Measurements from ENCODE around the gene GAP43.

Gene GAP43

DNA sequence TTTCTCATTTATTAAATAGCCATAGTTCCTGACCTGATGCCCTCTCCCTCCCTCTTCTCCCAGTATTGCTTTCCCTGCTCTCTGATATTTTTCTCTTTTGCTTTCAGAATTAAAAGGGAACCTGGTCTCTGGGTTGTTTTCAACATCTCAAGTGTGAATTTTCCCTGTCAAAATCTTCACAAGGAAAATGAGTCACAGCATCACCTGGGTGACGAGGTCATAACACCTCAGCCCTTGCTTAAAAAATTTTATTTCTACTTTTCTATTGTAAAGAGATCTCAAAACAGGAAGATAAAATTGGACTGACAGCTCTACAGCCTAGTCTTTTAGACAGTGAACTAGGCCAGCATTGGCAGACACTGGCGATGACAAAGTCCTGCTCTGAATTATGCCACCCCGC lies 40.1 kb downstream of the GAP43 start:
- FAIRE-seq, result no peak

DNA sequence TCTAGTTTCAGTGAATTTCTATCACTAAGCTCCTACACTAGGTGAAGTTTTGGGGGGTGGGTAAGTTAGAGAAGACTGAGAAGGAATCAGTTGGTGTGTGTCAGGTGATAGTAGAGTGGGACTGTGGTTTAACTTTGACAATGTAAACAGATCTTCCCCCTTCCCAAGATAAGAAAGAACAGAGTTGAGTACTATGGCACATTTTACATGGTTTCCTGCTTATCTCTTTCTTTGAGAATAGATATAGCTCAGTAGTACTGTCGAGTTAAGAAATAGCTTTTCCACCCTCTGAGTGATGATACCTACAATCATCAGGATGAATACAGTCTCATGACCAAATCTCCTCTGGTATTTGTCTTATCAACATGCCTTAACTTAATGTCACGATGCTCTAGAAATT lies 42.8 kb downstream of the GAP43 start:
- FAIRE-seq, result no peak

DNA sequence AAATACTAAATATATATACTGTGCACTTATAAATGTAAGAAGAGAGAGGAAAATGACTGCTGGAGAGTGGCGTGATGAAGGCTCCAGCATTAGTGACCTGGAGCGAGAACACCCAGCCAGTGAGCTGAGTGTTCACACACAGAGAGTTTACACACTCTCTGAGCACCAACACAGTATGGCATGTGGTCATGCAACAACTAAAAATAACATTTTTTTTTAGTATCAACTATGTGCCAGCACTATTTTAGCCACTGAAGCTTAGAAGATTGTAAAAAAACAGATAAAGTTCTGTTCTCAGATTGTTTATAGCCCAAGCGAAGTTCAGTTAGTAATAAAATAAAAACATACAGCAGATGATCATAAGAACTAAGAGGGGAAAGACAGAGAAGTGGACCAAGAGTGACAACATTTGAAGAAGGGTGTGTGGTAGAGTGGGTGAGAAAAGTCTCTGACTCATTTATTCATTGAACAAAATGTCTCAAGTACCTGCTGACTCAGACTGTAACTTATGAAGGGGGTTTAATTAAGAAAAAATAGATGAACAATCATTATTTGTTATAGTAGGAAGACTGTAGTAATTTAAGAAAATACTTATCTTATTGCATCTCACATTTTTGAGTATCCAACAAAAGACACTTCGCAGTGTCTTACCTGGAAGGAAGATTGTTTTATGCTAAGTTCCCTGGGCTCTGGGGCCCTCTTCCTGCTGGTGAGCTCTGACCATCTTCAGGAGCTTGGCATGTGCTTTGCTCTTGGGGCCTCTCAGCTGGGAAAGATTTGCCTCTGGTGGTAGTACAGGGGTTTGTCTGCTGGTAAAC lies 43.8 kb downstream of the GAP43 start:
- no peak for FAIRE-seq

DNA sequence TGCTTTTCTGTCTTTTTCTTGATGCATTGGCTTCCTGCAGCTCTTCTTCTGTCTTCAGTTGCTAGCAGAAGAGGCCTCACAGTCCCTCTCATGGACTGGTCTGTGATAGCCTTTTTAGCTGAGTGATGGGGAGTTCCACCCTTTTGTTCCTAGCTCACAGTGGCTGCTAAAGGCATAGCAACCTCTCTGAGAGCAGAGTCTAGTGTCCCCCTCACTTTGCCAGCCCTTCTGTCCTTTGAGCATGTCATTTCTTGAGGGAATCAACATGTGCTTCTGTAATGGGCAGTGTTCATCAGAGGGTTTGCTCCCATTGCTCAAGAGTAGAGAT lies 44.4 kb downstream of the GAP43 start:
- FAIRE-seq, result no peak

DNA sequence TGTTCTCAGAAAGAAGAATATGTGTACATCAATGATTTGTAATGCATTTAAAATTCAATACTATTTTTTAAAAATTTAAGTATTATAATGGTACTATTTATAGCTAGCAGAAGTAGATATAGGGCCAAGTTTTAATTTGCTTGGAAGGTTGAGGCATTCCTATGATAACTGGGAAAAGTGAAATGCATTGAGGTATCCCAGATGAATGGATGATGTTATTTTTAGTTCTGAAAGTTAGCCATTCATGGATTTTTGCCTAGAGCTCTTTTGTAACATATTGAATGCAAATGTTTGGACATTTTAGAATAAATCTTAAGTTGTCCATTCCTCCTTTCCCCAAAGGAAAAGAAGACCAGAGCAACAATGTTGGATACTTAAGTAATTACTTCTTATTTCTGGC lies 47.6 kb downstream of the GAP43 start:
- FAIRE-seq, result no peak

DNA sequence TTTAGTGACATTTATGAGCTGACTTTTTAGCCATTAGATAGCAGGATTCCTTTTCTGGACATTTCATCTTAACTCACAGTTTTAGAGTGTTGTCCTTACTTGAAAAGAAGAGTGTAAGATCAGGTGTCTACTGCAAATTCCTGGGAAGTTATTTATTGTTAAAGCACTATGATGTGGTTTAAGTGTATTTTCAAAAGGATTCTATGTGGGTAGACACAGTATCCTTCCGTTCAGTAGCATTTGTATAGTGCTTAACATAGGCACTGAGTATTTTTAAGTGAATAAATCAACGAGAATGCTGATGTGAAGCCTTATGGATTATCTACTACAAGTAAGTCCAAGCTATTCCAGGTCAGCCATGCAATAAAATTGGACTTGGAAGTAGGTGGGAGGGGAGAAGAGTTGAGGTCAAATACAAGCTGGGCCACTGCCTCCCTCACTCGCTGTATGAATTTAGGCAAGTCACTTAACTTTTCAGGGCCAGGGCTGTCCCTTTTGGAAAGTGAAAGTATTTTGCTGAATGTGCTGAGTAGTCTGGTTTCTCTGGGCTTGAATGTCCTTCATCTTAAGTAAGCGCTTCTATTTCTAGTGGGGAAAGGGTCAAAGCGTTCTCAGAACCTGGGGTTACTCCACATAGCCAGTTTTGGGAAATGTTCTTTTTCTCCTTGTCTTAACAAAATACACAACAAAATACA lies 48.6 kb downstream of the GAP43 start:
- FAIRE-seq, result no peak

DNA sequence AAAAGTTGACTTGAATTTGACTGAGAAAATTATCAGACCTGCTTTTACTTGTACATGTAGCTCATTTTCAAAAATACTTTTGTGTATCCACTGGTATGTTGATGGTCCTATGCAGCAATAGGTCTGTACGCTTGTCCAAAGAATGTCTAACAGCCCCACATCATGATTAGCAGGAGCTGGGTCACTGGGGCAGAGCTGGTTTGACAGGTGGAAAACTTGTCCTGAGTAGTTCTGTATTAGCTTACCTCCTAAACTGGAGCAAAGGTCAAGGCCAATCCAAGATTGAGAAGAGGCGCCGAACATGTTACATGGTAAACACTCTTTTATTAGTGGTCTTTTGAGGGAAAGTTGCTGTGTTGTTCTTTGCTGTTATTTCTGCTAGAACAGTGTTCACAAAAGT lies 50.6 kb downstream of the GAP43 start:
- FAIRE-seq, result no peak

DNA sequence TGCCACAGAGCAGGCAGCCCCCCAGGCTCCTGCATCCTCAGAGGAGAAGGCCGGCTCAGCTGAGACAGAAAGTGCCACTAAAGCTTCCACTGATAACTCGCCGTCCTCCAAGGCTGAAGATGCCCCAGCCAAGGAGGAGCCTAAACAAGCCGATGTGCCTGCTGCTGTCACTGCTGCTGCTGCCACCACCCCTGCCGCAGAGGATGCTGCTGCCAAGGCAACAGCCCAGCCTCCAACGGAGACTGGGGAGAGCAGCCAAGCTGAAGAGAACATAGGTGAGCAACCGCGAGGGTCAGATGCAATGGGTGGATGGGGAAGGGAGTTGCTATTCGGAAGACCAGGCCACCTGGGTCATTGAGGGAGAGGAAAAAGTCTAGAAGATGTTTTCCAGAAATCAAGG lies 53.0 kb downstream of the GAP43 start:
- FAIRE-seq, result no peak

DNA sequence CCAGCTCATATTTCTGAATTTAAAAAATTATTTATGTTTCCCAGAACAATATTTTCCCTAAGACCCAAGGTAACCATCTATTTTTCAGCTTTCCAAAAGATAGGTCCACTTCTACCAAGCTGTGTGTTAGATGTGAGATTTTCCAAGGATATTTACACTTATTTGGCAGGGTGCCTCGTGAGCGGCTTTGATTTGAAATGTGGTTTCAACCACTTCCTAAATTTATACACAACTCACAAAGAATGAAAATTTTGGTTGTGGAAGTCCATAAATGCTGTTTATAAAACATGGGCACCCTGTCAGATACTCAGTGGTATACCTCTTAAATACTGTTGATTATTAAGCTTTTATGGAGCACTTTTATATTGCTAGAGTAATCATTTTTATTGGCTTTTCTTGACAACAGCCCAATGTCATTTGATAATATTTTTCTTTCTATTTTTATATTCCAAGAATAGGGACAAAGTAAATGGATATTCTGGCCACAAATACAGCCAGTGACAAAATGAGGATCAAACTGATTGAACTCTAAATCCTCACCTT lies 57.6 kb downstream of the GAP43 start:
- FAIRE-seq, result no peak

DNA sequence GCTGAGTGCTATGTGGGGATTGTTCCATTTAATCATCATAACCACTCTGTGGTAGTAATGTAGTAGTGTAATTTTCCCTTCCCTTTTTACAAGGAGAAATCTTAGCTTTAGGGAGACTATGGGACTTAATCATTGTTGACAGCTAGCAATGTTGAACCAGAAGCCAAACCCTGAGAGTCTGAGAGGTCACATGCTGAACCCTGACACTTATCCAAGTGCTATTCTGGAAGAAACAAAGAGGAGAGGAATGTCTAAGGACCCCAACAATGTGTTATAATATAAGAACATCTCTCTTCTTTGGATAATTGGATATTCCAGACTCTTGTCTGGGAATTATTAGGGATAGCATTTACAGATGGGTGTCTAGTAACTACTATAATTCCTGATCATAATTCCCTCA lies 58.4 kb downstream of the GAP43 start:
- no peak for FAIRE-seq

DNA sequence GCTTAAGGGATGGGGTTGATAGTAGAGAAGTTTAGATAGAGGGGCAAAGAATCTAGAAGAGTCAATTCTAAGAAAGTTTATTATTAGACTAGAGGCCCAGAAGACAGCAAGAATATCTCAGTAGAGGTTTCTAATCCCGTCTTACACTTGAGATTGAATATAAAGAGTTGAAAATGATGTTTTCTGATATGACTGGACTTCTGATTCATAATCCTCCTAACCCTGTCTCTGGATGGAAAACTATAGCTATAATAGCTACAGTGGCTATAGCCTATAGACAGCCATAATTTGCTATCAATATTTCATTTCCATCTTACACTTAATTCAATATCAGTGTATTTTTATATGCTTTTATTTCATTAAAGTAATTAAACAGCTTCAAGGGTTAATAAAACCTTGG lies 60.0 kb downstream of the GAP43 start:
- no peak for FAIRE-seq

DNA sequence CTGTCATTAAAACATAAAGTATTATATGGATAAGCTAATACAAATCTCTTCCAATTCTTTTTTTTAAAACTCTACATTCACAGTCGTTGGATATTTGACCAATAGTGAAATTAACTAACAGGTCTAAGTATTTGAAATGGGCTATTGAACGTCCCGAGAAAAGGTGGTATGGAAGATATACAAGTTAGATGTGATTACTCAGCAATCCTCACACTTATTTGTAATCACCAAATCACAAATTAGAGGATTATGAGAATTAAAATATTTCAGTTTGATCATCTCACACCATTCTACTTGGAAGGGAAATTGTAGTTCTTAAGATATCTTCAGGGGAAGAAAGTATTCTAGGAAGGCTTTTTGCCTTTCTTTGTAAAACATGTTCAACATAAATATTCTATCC lies 60.5 kb downstream of the GAP43 start:
- no peak for FAIRE-seq

DNA sequence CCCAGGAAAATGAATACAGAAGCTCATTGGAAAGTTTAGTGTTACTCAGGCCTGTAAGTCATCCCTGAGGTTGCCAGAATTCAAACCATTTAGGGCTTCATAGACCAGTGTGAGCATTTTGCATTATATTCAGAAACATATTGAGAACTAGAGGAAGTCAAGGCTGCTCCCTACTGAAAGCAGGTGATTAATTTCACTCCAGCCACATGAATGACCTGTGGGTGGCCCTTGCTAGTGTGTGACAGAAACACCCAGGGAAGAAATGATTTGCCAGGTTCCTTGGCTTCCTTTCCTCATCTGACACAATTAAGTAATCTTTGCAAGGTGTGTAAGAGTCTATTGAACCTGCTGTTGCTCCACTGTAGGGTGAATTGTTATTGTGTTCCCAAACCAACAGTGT lies 61.8 kb downstream of the GAP43 start:
- no peak for FAIRE-seq

DNA sequence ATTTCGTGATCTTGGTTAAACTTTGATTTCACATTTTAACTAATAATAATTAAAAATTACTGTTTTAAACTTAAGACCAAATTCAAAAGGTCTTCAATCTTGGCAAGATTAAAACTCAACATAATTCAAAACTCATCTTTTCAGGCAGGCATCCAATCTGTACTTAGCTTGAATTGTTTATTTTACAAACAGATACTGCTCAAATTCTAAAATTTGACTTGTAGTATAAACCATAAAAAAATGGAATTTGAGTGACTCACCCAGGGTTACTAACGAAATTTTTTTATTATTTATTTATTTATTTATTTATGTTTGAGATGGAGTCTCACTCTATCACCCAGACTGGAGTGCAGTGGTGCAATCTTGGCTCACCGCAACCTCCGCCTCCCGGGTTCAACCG lies 64.4 kb downstream of the GAP43 start:
- FAIRE-seq, result no peak

DNA sequence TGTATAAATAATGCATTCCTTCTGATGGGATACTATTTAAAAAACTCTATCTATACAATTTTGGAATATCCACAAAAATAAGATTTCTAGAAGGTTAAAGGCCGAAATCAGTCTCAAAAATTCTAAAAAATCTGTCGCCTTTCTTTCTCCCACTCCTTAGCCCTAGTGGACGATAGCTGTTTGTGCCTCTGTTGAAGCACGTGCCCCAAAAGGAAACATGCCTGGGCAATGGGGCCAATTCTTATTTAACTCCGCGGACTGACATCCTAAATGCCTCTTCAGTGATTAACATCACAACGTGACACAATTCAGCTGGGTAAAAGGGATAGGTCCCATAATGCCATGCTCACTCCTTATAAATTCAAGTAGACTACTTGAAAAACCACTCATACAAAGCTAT lies 65.1 kb downstream of the GAP43 start:
- no peak for FAIRE-seq

DNA sequence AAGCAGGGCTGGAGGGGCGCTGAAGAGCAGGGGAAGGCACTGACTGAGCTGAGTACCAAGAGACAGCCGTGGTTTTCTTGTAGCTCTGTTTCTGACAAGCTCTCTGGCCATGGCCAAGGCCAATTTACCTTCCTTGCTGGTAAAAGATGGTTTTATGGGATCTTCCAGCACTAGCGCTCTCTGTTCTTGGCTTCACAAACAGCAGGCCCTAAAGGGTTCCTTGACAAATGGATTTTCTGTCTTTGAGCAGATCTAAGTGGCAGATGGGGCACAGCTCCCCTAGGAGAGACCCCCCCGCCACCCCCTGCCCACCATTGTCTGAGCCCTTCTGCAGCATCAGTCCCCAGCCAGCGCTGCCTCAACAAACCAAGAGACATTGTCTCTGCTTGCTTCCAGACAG lies 66.6 kb downstream of the GAP43 start:
- FAIRE-seq, result no peak

DNA sequence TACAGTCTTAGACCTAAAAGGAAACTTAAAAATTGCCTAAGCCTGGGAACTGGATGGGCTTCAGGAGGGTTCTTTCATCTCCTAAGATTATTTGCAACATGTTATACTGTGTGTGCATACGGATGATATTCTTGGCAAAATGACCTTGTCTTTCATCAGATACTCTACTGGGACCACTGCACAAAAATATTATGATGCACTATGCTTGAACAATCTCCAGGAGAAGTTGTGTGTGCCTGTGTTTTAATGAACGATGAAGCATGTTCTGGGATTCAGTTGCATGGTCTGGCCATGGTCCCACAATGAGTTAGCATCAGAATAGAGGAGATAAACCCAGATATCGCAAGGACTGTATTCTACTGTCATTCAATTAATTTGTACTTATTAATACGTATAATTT lies 68.7 kb downstream of the GAP43 start:
- no peak for FAIRE-seq

DNA sequence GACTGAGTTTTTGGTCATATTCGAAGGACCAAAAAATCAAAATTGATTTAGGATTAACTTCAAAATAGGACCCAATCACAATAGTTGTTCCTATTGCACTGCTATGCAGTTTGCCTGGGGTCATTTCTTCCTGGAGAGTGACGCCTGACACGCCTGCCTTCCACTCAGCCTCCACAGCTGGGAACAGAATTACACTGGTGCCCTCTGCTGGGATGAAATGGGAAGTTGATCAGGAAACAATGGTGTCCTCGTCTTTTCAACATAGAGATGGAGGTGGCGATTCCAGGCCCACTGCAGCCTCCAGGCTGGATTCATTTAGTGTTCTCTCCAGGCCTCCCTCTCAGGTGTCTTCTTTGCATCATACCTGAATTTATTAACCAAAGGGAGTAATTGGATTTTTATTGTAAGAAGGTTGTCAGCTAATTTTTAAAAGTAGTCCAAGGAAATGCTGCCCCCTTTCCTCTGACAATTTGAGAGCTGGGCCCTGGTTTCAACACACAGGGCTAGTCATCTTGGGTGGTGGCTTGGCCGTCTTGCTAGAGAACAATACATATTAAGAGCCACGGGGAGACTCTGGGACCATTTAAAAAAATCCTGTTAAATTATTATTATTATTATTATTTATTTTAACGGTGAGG lies 69.7 kb downstream of the GAP43 start:
- FAIRE-seq, result peak; percentile 60

DNA sequence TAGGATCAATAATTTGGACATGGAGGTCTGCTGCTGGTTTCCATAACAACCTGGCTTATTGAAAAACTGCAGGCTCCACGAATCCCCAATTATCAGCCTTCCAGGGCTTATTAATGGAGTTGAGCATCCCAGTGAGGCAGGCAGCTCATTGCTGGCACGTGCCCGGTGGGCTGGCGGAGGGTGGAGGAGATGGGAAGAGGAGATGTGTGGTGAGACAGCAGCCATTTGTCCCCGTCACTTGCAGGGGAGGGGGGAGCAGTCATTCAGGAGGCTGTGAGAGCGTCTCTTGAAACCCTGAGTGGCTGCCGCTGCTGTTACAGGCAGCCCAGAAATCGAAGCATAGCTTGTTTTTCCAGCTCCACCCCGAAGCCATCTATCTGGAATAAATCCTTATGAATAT lies 70.6 kb downstream of the GAP43 start:
- FAIRE-seq, result no peak

DNA sequence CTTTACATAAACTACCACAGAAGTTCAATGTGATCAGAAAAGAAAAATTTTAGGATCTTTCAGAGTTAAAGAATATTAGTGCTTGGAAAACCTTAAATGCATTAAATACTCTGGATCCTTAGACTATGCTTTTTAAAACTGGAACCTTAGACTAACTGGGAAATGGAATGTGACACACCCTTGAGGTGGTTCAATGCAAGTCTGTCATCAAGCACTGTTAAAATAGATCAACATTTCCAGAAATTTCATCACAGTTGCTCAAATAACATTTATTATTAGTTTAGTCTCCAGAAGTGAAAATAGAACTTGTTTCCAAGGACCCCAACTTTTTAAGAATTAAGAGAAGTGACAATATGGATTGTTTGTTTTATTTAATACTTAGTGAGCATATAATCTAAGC lies 71.8 kb downstream of the GAP43 start:
- FAIRE-seq, result no peak

DNA sequence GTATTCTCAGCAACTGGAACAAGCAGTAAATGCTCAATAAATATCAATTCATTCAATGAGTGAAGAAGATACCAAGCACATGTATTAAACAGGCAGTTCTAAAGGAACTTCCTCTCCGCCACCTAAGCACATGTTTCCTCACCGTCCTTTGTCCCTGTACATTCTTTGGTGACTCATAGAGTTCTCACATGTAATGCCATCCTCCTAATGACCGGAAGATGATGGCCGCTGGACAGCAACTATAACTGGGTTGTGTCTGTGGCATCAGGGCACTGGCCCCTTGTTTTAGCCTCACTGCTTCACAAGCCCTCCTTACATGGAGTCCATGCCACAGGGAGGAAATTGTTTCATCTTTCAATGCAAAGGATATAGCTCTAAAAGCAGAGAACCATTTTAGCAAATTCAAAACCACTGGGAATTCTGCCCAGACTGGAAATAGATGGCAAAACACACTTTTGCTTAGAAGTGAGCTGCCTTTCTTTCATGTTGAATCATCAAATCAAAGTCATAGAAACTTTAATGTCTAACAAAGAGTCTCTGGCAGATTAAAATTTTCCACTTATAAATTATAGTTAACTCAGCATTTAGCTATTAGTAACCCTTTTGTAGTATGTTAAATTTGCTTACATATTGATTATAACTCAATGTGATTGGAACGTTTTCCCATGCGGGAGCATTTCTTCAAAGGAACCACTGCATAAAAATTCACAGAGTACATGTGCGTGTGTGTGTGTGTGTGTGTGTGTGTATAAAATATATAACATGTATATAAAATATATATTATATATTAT lies 74.1 kb downstream of the GAP43 start:
- FAIRE-seq, result no peak

DNA sequence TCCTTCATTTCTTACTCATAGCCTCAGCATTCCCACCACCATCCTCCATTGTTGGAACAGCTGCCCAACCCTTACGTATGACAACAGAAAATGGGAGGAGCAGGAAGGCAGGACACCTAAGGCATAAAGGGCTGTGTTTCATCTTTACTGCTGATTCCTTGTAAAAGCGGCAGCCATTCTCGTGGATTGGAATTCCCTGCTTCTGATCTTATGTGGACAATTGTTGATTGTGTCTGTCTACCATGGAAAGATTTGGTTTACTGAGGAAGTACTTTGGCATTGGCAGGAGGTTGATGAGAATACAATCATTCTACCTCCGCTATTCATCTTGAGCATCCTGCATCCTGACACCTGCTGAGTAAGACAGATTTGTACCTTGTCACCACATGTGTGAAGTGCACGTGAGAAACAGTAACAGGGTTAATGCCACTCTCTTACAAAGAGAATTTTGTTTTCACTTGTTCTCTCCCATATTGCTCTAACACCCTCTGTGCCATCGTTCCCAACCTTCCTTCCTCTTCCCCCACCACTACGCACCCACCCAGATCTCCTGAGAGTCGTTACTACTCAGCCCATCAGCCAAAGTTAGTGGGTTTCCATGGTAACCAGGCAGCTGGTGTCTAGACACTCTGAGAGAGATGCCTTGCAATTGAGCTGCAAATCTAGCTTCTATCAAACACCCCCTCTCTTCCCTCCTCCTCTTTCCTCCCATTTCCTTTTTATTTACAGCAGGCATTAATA lies 75.7 kb downstream of the GAP43 start:
- no peak for FAIRE-seq

DNA sequence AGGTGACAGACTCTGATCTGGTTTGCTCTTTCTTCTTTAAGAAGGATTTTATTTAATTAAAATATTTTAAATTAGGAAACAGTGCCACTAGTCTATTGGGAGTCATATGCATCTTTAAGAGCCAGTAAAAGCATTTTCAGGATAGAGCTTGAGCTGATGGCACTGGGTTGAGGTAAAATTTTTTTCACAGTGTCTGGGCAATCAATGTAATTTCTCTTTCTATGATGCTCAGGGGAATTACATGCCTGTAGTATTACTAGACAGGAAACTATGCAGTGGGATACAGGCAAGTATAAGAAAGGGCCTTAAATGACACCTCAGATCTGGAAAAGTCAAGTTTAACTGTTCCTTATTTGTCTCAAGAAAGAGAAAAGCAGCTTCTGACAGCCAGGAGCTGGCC lies 76.4 kb downstream of the GAP43 start:
- no peak for FAIRE-seq
